ENCODE results near the gene ZNRD2. TPM values are rescaled to one million over a fixed set of nuclear protein-coding genes. Genes with fewer than 3 reads are reported as not detected.

ZNRD2 gene
- total and polyA plus RNA-seq, 10 of the 15 experiments (the other 5 are each of a cell fraction or from before 2014, with no cell fraction given) = 7.9 to 111 (median 55.4) TPM

DNA sequence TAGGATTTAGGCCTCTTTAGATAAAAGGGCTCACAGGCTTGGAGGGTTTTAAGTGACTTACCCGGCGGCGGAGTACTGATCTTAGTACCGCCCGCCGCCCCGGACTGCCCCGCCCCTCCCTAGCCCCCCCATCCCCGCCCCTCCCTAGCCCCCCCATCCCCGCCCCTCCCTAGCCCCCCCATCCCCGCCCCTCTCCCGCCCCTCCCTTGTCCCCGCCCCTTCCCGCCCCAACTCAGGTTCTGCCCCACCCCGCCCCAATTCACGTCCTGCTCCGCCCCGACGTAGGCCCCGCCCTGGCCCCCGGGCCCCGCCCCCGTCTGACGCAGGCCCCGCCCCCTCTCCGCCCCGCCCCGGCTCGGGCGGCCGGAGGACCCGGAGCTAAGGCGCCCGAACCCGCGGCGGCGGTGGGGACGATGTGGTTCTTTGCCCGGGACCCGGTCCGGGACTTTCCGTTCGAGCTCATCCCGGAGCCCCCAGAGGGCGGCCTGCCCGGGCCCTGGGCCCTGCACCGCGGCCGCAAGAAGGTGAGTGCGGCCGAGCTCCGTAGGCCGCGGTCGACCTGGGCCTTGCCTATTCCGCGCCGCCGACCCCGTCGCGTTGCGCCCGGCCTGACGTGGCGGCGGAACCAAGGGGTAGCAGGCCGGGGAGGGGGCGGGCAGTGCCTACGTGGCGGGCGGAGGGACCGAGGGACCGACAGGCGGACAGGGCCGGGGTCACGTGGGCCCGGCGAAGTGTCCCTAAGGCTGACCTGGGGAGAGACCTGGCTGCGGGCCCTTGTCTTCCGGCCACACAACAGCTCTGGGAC is 45.3 kb upstream of the ZNRD2 start, which contains the start of gene SCYL1 (continued):
- TF ChIP-seq SUPT20H (IDR thresholded peaks at IDR 0.05; ENCODE audit: borderline replicate concordance, control insufficient read depth, low read depth, low read length) = no peak
- TF ChIP-seq DPF2 (IDR thresholded peaks at IDR 0.05) = peak; percentile 84
- no peak for TF ChIP-seq PBX3 (IDR thresholded peaks at IDR 0.05; ENCODE audit: insufficient replicate concordance, low read depth, low read length)
- no peak for TF ChIP-seq SMAD1 (IDR thresholded peaks at IDR 0.05; ENCODE audit: low read depth, partially characterized antibody)
- no peak for TF ChIP-seq FOS (IDR thresholded peaks at IDR 0.05; ENCODE audit: borderline replicate concordance, extremely low read depth, insufficient read length)
- no peak for TF ChIP-seq MTA3 (IDR thresholded peaks at IDR 0.05; ENCODE audit: borderline replicate concordance, low read length)
- TF ChIP-seq ETV6 (conservative IDR thresholded peaks at IDR 0.05 in 1 of 2, IDR thresholded peaks at IDR 0.05 in 1 of 2; ENCODE audit: borderline replicate concordance in 1 of 2, low read depth in 1 of 2) = no peak
- no peak for TF ChIP-seq E4F1 (IDR thresholded peaks at IDR 0.05; ENCODE audit: borderline replicate concordance, partially characterized antibody)
- no peak for TF ChIP-seq IRF4 (IDR thresholded peaks at IDR 0.05; ENCODE audit: low read depth, low read length)
- TF ChIP-seq, protein P1, sequence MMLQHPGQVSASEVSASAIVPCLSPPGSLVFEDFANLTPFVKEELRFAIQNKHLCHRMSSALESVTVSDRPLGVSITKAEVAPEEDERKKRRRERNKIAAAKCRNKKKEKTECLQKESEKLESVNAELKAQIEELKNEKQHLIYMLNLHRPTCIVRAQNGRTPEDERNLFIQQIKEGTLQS (IDR thresholded peaks at IDR 0.05; ENCODE audit: borderline replicate concordance, extremely low read depth, low read depth, low read length) = no peak
- no peak for TF ChIP-seq IKZF2 (IDR thresholded peaks at IDR 0.05)
- no peak for TF ChIP-seq CTCF (IDR thresholded peaks at IDR 0.05 in 2 of 3, conservative IDR thresholded peaks at IDR 0.05 in 1 of 3; ENCODE audit: control insufficient read depth in 2 of 3, extremely low read depth in 1 of 3, insufficient read depth in 1 of 3, low read depth in 3 of 3, low read length in 3 of 3)
- TF ChIP-seq RCOR1 (conservative IDR thresholded peaks at IDR 0.05; ENCODE audit: low read depth, low read length) = no peak
- TF ChIP-seq TARDBP (IDR thresholded peaks at IDR 0.05; ENCODE audit: borderline replicate concordance) = no peak
- no peak for TF ChIP-seq PRDM15 (CRISPR knock-in tag; IDR thresholded peaks at IDR 0.05)
- no peak for TF ChIP-seq YBX1 (IDR thresholded peaks at IDR 0.05)
- TF ChIP-seq HDAC6 (IDR thresholded peaks at IDR 0.05; ENCODE audit: unreplicated experiment) = no peak
